ENCODE data around the gene RGS18.

The RGS18 gene

GRCh38 chr1:192147221-192147620 lies 11.0 kb upstream of the RGS18 start:
- TF ChIP-seq ZNF555 (tag by site-specific recombination; conservative IDR thresholded peaks at IDR 0.05) (no peak), ZNF133 (tag by site-specific recombination; IDR thresholded peaks at IDR 0.05) (no peak), ZNF777 (tag by site-specific recombination; IDR thresholded peaks at IDR 0.05; ENCODE audit: borderline replicate concordance) (no peak), KLF10 (tag by site-specific recombination; IDR thresholded peaks at IDR 0.05) (no peak), ZNF548 (tag by site-specific recombination; IDR thresholded peaks at IDR 0.05) (no peak), ZNF37A (tag by site-specific recombination; IDR thresholded peaks at IDR 0.05) (no peak), ZNF692 (tag by site-specific recombination; IDR thresholded peaks at IDR 0.05) (no peak), REPIN1 (tag by site-specific recombination; IDR thresholded peaks at IDR 0.05; ENCODE audit: low read depth) (no peak), HOXA7 (CRISPR knock-in tag; IDR thresholded peaks at IDR 0.05; ENCODE audit: borderline replicate concordance) (no peak), ZNF645 (tag by site-specific recombination; IDR thresholded peaks at IDR 0.05) (no peak), ZNF558 (tag by site-specific recombination; IDR thresholded peaks at IDR 0.05) (no peak), PBX3 (CRISPR knock-in tag; IDR thresholded peaks at IDR 0.05) (no peak), ZNF366 (tag by site-specific recombination; conservative IDR thresholded peaks at IDR 0.05) (no peak), PATZ1 (tag by site-specific recombination; IDR thresholded peaks at IDR 0.05) (no peak), ZNF654 (tag by site-specific recombination; IDR thresholded peaks at IDR 0.05; ENCODE audit: low read depth) (no peak), ZNF146 (tag by site-specific recombination; IDR thresholded peaks at IDR 0.05) (no peak), ZNF426 (tag by site-specific recombination; IDR thresholded peaks at IDR 0.05) (no peak), IKZF3 (tag by site-specific recombination; IDR thresholded peaks at IDR 0.05) (no peak)
- ChIA-PET POLR2A (no interaction called here), CTCF (no interaction called here)
- H3K9me3 ChIP-seq (ENCODE audit: control insufficient read depth, insufficient read depth, low read depth, low read length), result no peaks in the 10 kb centered on the region
- H3K27ac ChIP-seq (ENCODE audit: extremely low read depth, low read depth, low read length), result no peak overlapping the region
- no peak overlapping the region for H3K4me3 ChIP-seq (ENCODE audit: low read depth, low read length)
- H3K4me1 ChIP-seq (ENCODE audit: control insufficient read depth, insufficient read depth, low read length), result no peaks in the 10 kb centered on the region
- no peaks in the 10 kb centered on the region for H3K36me3 ChIP-seq (ENCODE audit: control insufficient read depth in 2 of 2, insufficient read depth in 1 of 2, low read length in 2 of 2)

- Histone ChIP-seq H3K9me3 (ENCODE audit: control insufficient read depth, insufficient read depth, low read depth, low read length) (no peaks in the 10 kb centered on the region), H3K4me1 (ENCODE audit: control insufficient read depth, insufficient read depth, low read length) (no peaks in the 10 kb centered on the region), H3K27ac (ENCODE audit: extremely low read depth, low read depth, low read length) (no peak overlapping the region), H3K4me3 (ENCODE audit: low read depth, low read length) (no peak overlapping the region), H3K36me3 (ENCODE audit: control insufficient read depth in 2 of 2, insufficient read depth in 1 of 2, low read length in 2 of 2) (no peaks in the 10 kb centered on the region)
- POLR2A ChIA-PET, result no interaction called here
- CTCF ChIA-PET, result no interaction called here
- TF ChIP-seq ZNF391 (tag by site-specific recombination; IDR thresholded peaks at IDR 0.05; ENCODE audit: borderline replicate concordance, low read depth), result no peak
- TF ChIP-seq ZBTB1 (tag by site-specific recombination; IDR thresholded peaks at IDR 0.05), result no peak
- no peak for TF ChIP-seq ZNF571 (tag by site-specific recombination; IDR thresholded peaks at IDR 0.05)
- no peak for TF ChIP-seq ZNF837 (tag by site-specific recombination; IDR thresholded peaks at IDR 0.05)
- no peak for TF ChIP-seq BCL11A (tag by site-specific recombination; IDR thresholded peaks at IDR 0.05; ENCODE audit: low read depth)
- no peak for TF ChIP-seq ZBTB11 (tag by site-specific recombination; conservative IDR thresholded peaks at IDR 0.05; ENCODE audit: low read depth)
- TF ChIP-seq TCF7L2 (IDR thresholded peaks at IDR 0.05; ENCODE audit: borderline replicate concordance, low read depth, low read length), result no peak
- no peak for TF ChIP-seq ZNF404 (tag by site-specific recombination; IDR thresholded peaks at IDR 0.05)
- no peak for TF ChIP-seq GLIS1 (tag by site-specific recombination; IDR thresholded peaks at IDR 0.05)
- no peak for TF ChIP-seq BCL11B (tag by site-specific recombination; IDR thresholded peaks at IDR 0.05; ENCODE audit: low read depth)
- no peak for TF ChIP-seq ZNF580 (tag by site-specific recombination; IDR thresholded peaks at IDR 0.05)
These were observed 10.6 kb upstream of the RGS18 start for GRCh38 chr1:192147696-192148095.
